HL-60 (cell line): ENCODE results near the gene BCAR1.

Experiments
- POLR2AphosphoS5 ChIP-seq: IDR thresholded peaks from 2 replicates; pipeline ENCODE4 v1.6.1; 2012; ENCODE audit warnings: low read depth
- TF ChIP-seq, protein P1 (sequence below): IDR thresholded peaks from 2 replicates; pipeline ENCODE4 v1.6.1; 2012; ENCODE audit warnings: low read depth; ENCODE audit not compliant: insufficient replicate concordance
- TF ChIP-seq, protein P2 (sequence below): IDR thresholded peaks from one replicate; pipeline ENCODE4 v1.5.1; 2011; ENCODE audit warnings: low read length, control low read depth, inconsistent platforms; ENCODE audit not compliant: insufficient read depth

DNA sequence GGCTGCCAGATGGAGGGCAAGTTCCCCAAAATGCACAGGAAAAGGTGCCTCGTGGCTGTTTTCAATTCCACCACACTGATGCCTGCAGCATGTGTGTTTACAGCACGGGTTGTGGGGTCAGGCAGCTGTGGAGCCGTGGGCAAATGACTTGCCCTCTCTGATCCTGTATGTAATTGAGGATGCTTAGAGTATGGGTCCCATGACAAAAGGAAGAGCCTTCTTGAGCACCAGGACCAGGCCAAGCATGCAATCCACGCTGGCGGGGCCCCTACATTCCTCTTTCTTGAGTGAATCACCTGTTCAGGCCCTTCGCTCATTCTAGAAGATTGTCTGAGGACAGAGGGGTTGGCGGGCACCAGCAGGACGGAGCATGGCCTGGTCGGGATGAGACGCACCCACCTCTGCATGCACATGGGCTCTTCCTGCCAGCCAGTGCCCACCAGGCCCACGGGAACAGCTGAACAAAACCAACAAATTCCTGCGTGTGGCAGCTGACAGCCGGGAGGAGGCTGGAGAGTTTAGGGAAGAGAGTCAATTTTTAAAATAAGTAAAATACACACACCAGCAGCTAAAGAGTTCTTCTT is 43.1 kb downstream of the BCAR1 start:
- TF ChIP-seq, protein P1, sequence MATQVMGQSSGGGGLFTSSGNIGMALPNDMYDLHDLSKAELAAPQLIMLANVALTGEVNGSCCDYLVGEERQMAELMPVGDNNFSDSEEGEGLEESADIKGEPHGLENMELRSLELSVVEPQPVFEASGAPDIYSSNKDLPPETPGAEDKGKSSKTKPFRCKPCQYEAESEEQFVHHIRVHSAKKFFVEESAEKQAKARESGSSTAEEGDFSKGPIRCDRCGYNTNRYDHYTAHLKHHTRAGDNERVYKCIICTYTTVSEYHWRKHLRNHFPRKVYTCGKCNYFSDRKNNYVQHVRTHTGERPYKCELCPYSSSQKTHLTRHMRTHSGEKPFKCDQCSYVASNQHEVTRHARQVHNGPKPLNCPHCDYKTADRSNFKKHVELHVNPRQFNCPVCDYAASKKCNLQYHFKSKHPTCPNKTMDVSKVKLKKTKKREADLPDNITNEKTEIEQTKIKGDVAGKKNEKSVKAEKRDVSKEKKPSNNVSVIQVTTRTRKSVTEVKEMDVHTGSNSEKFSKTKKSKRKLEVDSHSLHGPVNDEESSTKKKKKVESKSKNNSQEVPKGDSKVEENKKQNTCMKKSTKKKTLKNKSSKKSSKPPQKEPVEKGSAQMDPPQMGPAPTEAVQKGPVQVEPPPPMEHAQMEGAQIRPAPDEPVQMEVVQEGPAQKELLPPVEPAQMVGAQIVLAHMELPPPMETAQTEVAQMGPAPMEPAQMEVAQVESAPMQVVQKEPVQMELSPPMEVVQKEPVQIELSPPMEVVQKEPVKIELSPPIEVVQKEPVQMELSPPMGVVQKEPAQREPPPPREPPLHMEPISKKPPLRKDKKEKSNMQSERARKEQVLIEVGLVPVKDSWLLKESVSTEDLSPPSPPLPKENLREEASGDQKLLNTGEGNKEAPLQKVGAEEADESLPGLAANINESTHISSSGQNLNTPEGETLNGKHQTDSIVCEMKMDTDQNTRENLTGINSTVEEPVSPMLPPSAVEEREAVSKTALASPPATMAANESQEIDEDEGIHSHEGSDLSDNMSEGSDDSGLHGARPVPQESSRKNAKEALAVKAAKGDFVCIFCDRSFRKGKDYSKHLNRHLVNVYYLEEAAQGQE: no peak
- TF ChIP-seq, protein P2, sequence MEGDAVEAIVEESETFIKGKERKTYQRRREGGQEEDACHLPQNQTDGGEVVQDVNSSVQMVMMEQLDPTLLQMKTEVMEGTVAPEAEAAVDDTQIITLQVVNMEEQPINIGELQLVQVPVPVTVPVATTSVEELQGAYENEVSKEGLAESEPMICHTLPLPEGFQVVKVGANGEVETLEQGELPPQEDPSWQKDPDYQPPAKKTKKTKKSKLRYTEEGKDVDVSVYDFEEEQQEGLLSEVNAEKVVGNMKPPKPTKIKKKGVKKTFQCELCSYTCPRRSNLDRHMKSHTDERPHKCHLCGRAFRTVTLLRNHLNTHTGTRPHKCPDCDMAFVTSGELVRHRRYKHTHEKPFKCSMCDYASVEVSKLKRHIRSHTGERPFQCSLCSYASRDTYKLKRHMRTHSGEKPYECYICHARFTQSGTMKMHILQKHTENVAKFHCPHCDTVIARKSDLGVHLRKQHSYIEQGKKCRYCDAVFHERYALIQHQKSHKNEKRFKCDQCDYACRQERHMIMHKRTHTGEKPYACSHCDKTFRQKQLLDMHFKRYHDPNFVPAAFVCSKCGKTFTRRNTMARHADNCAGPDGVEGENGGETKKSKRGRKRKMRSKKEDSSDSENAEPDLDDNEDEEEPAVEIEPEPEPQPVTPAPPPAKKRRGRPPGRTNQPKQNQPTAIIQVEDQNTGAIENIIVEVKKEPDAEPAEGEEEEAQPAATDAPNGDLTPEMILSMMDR: no peak
- TF ChIP-seq POLR2AphosphoS5: no peak
